ENCODE measurements around the gene AIPL1. TPM values are rescaled to one million over a fixed set of nuclear protein-coding genes. Genes with fewer than 3 reads are reported as not detected.
A peak's percentile ranks its signal among the peaks of the same experiment; 100 is the strongest.

AIPL1 gene
- total and polyA plus RNA-seq, 2 of the 4 experiments (the other 2 are of a cell fraction) = not detected

DNA sequence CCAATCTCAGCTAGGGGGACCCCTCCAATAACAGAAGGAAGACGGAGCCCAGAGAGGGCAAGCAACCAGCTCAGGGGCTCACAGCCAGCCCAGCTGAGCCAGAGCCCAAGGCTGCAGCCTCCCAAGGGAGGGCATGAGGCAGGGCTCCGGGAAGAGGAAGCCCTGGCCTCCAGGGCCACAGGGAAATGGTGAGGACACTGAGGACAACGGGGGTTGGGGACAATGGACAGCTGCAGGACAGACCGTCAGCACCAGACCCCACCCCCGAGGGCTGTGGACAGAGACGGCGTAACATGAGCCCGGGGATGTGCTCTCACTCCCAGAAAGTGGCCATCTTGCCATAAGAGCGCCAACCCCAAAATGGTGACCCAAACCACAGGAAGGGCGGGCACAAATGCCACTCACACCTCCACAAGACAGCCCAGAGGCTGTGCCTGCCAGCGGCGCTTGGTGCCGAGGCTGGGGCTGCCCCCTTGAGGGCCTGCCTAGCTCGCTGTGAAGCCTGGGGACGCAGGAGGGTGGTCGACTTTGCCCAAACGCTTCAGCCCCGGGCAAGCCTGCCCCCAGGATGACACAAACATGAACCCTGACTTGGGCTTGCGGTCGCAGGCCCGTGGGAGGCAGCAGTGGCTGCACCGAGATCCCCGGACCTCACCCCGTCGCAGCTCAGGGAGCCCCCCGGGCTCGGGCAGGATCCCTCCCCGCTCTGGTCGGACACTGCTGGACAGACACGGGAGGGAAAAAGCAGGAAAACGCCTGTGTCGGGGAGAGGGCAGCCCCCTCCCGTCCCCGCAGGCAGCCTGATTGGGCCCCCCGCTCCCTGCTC, 19.8 kb upstream of the AIPL1 start:
- ATAC-seq (ENCODE audit: low read depth) (no peak), DNase-seq (no peak)
- Histone ChIP-seq H3K9me3 (ENCODE audit: control insufficient read depth, insufficient read depth, low read length) (no peaks in the 10 kb centered on the region), H3K56ac (ENCODE audit: extremely low read depth, insufficient read depth, low read length) (no peak overlapping the region), H3K18ac (ENCODE audit: low read depth, low read length) (no peak overlapping the region), H2BK5ac (ENCODE audit: low read depth, low read length, poor library complexity, severe bottlenecking) (no peak overlapping the region), H3K14ac (replicated peaks; ENCODE audit: low read depth, low read length) (no peak overlapping the region), H4K20me1 (ENCODE audit: insufficient read depth, low read length) (no peaks in the 10 kb centered on the region), H3K79me1 (ENCODE audit: low read depth in 1 of 2, low read length in 2 of 2) (no peaks in the 10 kb centered on the region), H3K9ac (ENCODE audit: low read depth, low read length) (no peak overlapping the region), H3K4me1 (ENCODE audit: control insufficient read depth, insufficient read depth, low read length) (peaks cover 13% of the 10 kb centered on the region), H3K36me3 (ENCODE audit: control insufficient read depth, insufficient read depth, low read length) (no peaks in the 10 kb centered on the region), H3K9me1 (ENCODE audit: insufficient read depth, low read length) (peaks cover 9% of the 10 kb centered on the region), H4K8ac (ENCODE audit: low read depth in 2 of 2, low read length in 2 of 2) (no peak overlapping the region), H3K27me3 (ENCODE audit: control insufficient read depth, insufficient read depth, low read length) (no peaks in the 10 kb centered on the region), H2BK15ac (ENCODE audit: low read depth, low read length) (no peak overlapping the region), H3K4me2 (ENCODE audit: low read depth, low read length) (no peak overlapping the region), H3K4me3 (ENCODE audit: insufficient read depth, low read depth, low read length) (no peak overlapping the region), H2BK20ac (ENCODE audit: low read depth, low read length) (no peak overlapping the region), H3K27ac (ENCODE audit: insufficient read depth, low read length) (no peak overlapping the region), H2AFZ (replicated peaks; ENCODE audit: low read length, poor library complexity) (peak overlapping the region; percentile 72), H3K23ac (ENCODE audit: low read depth, low read length) (no peak overlapping the region), H3K4ac (ENCODE audit: low read depth, low read length) (no peak overlapping the region), H2AK5ac (ENCODE audit: low read depth, low read length) (no peak overlapping the region), H2BK120ac (ENCODE audit: low read depth, low read length) (no peak overlapping the region), H2AK9ac (replicated peaks; ENCODE audit: low read depth, low read length, poor library complexity) (peak overlapping the region; percentile 23), H4K5ac (ENCODE audit: low read depth, low read length) (no peak overlapping the region), H4K91ac (ENCODE audit: insufficient read depth, low read depth, low read length) (no peak overlapping the region)
- 33% methylated on average over 23 of the region's 35 CpGs; no CpG with 5 or more reads in 1 of the 2 experiments for WGBS, 2 experiments (ENCODE audit: extremely low coverage in 2 of 2, insufficient read length in 1 of 2)
- intact Hi-C loops (cut with micrococcal nuclease) = no loop called here
- dilution Hi-C loops (cut with HindIII; ENCODE audit: low sequenced_read_pairs, unreplicated experiment) = no loop called here
- CTCF ChIA-PET = no interaction called here
- in situ Hi-C loops (cut with MboI; ENCODE audit: low sequenced_read_pairs) = no loop called here
- POLR2A ChIA-PET (ENCODE audit: unreplicated experiment) = no interaction called here
- BruUV-seq (replicated peaks) = no TSS peak
- TF ChIP-seq, protein P1, sequence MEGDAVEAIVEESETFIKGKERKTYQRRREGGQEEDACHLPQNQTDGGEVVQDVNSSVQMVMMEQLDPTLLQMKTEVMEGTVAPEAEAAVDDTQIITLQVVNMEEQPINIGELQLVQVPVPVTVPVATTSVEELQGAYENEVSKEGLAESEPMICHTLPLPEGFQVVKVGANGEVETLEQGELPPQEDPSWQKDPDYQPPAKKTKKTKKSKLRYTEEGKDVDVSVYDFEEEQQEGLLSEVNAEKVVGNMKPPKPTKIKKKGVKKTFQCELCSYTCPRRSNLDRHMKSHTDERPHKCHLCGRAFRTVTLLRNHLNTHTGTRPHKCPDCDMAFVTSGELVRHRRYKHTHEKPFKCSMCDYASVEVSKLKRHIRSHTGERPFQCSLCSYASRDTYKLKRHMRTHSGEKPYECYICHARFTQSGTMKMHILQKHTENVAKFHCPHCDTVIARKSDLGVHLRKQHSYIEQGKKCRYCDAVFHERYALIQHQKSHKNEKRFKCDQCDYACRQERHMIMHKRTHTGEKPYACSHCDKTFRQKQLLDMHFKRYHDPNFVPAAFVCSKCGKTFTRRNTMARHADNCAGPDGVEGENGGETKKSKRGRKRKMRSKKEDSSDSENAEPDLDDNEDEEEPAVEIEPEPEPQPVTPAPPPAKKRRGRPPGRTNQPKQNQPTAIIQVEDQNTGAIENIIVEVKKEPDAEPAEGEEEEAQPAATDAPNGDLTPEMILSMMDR (conservative IDR thresholded peaks at IDR 0.05; ENCODE audit: low read depth, low read length) = no peak
- TF ChIP-seq CHD1 (IDR thresholded peaks at IDR 0.05; ENCODE audit: low read depth, low read length) = no peak
- no peak for TF ChIP-seq NFE2L2 (IDR thresholded peaks at IDR 0.05; ENCODE audit: low read depth, low read length)
- TF ChIP-seq RCOR1 (IDR thresholded peaks at IDR 0.05; ENCODE audit: insufficient replicate concordance, low read length) = no peak
- TF ChIP-seq CEBPB (IDR thresholded peaks at IDR 0.05; ENCODE audit: low read depth, low read length) = no peak
- TF ChIP-seq POLR2A (IDR thresholded peaks at IDR 0.05; ENCODE audit: low read depth, low read length) = no peak
- TF ChIP-seq BHLHE40 (IDR thresholded peaks at IDR 0.05; ENCODE audit: low read depth, low read length) = no peak
- TF ChIP-seq SMC3 (IDR thresholded peaks at IDR 0.05; ENCODE audit: low read depth, low read length) = no peak
- TF ChIP-seq, protein P2, sequence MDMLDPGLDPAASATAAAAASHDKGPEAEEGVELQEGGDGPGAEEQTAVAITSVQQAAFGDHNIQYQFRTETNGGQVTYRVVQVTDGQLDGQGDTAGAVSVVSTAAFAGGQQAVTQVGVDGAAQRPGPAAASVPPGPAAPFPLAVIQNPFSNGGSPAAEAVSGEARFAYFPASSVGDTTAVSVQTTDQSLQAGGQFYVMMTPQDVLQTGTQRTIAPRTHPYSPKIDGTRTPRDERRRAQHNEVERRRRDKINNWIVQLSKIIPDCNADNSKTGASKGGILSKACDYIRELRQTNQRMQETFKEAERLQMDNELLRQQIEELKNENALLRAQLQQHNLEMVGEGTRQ (IDR thresholded peaks at IDR 0.05; ENCODE audit: low read depth, low read length) = no peak
- TF ChIP-seq RFX5 (IDR thresholded peaks at IDR 0.05; ENCODE audit: low read depth, low read length) = no peak
- no peak for TF ChIP-seq MXI1 (IDR thresholded peaks at IDR 0.05; ENCODE audit: borderline replicate concordance, low read depth, low read length)
- no peak for TF ChIP-seq FOS (IDR thresholded peaks at IDR 0.05; ENCODE audit: low read depth, low read length)
- TF ChIP-seq, protein P3, sequence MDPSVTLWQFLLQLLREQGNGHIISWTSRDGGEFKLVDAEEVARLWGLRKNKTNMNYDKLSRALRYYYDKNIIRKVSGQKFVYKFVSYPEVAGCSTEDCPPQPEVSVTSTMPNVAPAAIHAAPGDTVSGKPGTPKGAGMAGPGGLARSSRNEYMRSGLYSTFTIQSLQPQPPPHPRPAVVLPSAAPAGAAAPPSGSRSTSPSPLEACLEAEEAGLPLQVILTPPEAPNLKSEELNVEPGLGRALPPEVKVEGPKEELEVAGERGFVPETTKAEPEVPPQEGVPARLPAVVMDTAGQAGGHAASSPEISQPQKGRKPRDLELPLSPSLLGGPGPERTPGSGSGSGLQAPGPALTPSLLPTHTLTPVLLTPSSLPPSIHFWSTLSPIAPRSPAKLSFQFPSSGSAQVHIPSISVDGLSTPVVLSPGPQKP (IDR thresholded peaks at IDR 0.05; ENCODE audit: borderline replicate concordance, low read depth, low read length) = no peak
- no peak for TF ChIP-seq RAD21 (IDR thresholded peaks at IDR 0.05; ENCODE audit: low read length)
- no peak for TF ChIP-seq MAZ (IDR thresholded peaks at IDR 0.05; ENCODE audit: borderline replicate concordance, low read depth, low read length)
- no peak for TF ChIP-seq MAFK (IDR thresholded peaks at IDR 0.05; ENCODE audit: low read depth, low read length)
